PC-3 (cell line): ENCODE data around the gene CROT. TPM values are rescaled to one million over a fixed set of nuclear protein-coding genes. Genes with fewer than 3 reads are reported as not detected.

Experiments
- ATAC-seq: fragments of 200-7000 bp; cut with Tn5 transposase; 2 replicates; pipeline ENCODE4 v1.9.1; 2020; ENCODE audit warnings: mild to moderate bottlenecking, moderate library complexity
- BruUV-seq: library from RNA; stranded (reverse); fragments of 400-500 nt; replicated peaks from 2 replicates; lab custom pipeline; 2021; lab: Mats Ljungman, UMichigan
- CTCF ChIA-PET: fragments of 300-600 bp; sonication (Branson Sonifier 250); formaldehyde crosslinking; loops from one replicate; lab custom pipeline; 2022; ENCODE audit warnings: antibody characterized with exemption; lab: Charles Lee
- POLR2A ChIA-PET: fragments of 300-600 bp; sonication (Branson Sonifier 250); formaldehyde crosslinking; loops from one replicate; lab custom pipeline; 2022; ENCODE audit warnings: antibody characterized with exemption; ENCODE audit not compliant: unreplicated experiment; lab: Charles Lee
- DNase-seq: peaks from one replicate; pipeline ENCODE4 v3.0.0-alpha.2; 2015
- H2AFZ ChIP-seq: fragments of 300-600 bp; sonication (generic); 2 replicates; pipeline ENCODE4 v1.6.0; 2016; ENCODE audit warnings: antibody characterized with exemption, low read length
- H3F3A ChIP-seq: fragments of 300-600 bp; sonication (generic); one replicate; pipeline ENCODE4 v1.6.0; 2017; ENCODE audit warnings: antibody characterized with exemption, low read length, control low read depth, mild to moderate bottlenecking; ENCODE audit not compliant: unreplicated experiment
- H3K27ac ChIP-seq: fragments of 300-600 bp; sonication (generic); 2 replicates; pipeline ENCODE4 v1.5.1; 2016; ENCODE audit warnings: mild to moderate bottlenecking, low read length
- H3K27me3 ChIP-seq: fragments of 300-600 bp; sonication (generic); 2 replicates; pipeline ENCODE4 v1.6.1; 2016; ENCODE audit warnings: low read length, mixed read lengths
- H3K36me3 ChIP-seq: fragments of 300-600 bp; sonication (generic); 2 replicates; pipeline ENCODE4 v1.6.1; 2016; ENCODE audit warnings: low read depth, mixed run types, low read length, mixed read lengths
- H3K4me1 ChIP-seq: fragments of 300-600 bp; sonication (generic); 2 replicates; pipeline ENCODE4 v1.5.1; 2016; ENCODE audit warnings: low read length; ENCODE audit not compliant: insufficient read depth
- H3K4me2 ChIP-seq: fragments of 300-600 bp; sonication (generic); 2 replicates; pipeline ENCODE4 v1.6.0; 2016; ENCODE audit warnings: low read length
- H3K4me3 ChIP-seq: fragments of 300-600 bp; sonication (generic); 2 replicates; pipeline ENCODE4 v1.5.1; 2016; ENCODE audit warnings: mild to moderate bottlenecking, low read length, mixed read lengths
- H3K79me2 ChIP-seq: fragments of 300-600 bp; sonication (generic); 2 replicates; pipeline ENCODE4 v1.6.1; 2017; ENCODE audit warnings: low read length, mixed read lengths
- H3K9ac ChIP-seq: fragments of 300-600 bp; sonication (generic); 2 replicates; pipeline ENCODE4 v1.6.0; 2016; ENCODE audit warnings: mild to moderate bottlenecking, low read length
- H3K9me2 ChIP-seq: fragments of 300-600 bp; sonication (generic); replicated peaks from 2 replicates; pipeline ENCODE4 v1.6.1; 2016; ENCODE audit warnings: mixed run types, low read length, mixed read lengths
- H3K9me3 ChIP-seq: fragments of 300-600 bp; sonication (generic); 2 replicates; pipeline ENCODE4 v1.6.1; 2016; ENCODE audit warnings: low read length, mixed read lengths
- H4K20me1 ChIP-seq: fragments of 300-600 bp; sonication (generic); 2 replicates; pipeline ENCODE4 v1.6.1; 2016; ENCODE audit warnings: low read length, mixed read lengths
- CTCF ChIP-seq: fragments of 300-600 bp; sonication (generic); conservative IDR thresholded peaks from 2 replicates; pipeline ENCODE4 v1.5.1; 2017; ENCODE audit warnings: antibody characterized with exemption, low read depth, mild to moderate bottlenecking, low read length
- EZH2 ChIP-seq: fragments of 300-600 bp; sonication (generic); IDR thresholded peaks from one replicate; pipeline ENCODE4 v1.6.1; 2017; ENCODE audit warnings: antibody characterized with exemption, mild to moderate bottlenecking, low read length; ENCODE audit not compliant: unreplicated experiment
- EZH2phosphoT487 ChIP-seq: fragments of 300-600 bp; sonication (generic); IDR thresholded peaks from 2 replicates; pipeline ENCODE4 v1.6.1; 2018; ENCODE audit warnings: mild to moderate bottlenecking, antibody characterized with exemption, low read length, borderline replicate concordance
- intact Hi-C: fragments of 100-400 bp; cut with micrococcal nuclease; formaldehyde crosslinking; loops from 2 replicates; pipeline ENCODE4 v1.9.0; 2023
- total RNA-seq: library from RNA; depleted of rRNA; stranded (reverse); fragments of >200 nt; gene quantifications from 2 replicates; pipeline ENCODE4 v1.2.3, GENCODE V29; 2014

CROT gene
- total RNA-seq, 1 experiment from 2014 or later: 6.9 TPM

- POLR2A ChIA-PET: no interaction called here
- no peaks in the 10 kb centered on the region for H3F3A ChIP-seq
- H3K36me3 ChIP-seq: no peaks in the 10 kb centered on the region
- H3K9me3 ChIP-seq: no peaks in the 10 kb centered on the region
- TF ChIP-seq EZH2 (no peak), EZH2phosphoT487 (no peak), CTCF (no peak)
- no peak for ATAC-seq
- no peak overlapping the region for H3K9ac ChIP-seq
- H3K79me2 ChIP-seq: 0 out of 2 replicates have a peak, but pooled peaks cover 7% of the 10 kb centered on the region
- H3K4me1 ChIP-seq: peaks cover 16% of the 10 kb centered on the region; the same call in 1 of the 2 replicates
- H3K27me3 ChIP-seq: no peaks in the 10 kb centered on the region
- no peaks in the 10 kb centered on the region for H3K9me2 ChIP-seq
- intact Hi-C loops: no loop called here
- H3K4me3 ChIP-seq: no peak overlapping the region
- no peak overlapping the region for H3K27ac ChIP-seq
- no peak overlapping the region for H3K4me2 ChIP-seq
- CTCF ChIA-PET: no interaction called here
- H2AFZ ChIP-seq: no peak overlapping the region
- no TSS peak for BruUV-seq
- H4K20me1 ChIP-seq: no peaks in the 10 kb centered on the region
- no peak for DNase-seq
These were observed 6.0 kb upstream of the CROT start for GRCh38 chr7:87339373-87339897.

GRCh38 chr7:87341441-87341840, 4.0 kb upstream of the CROT start:
- CTCF ChIA-PET: no interaction called here
- peaks cover 22% of the 10 kb centered on the region; the same call in 1 of the 2 replicates for H3K4me1 ChIP-seq
- POLR2A ChIA-PET: no interaction called here
- H3K4me2 ChIP-seq: no peak overlapping the region
- 0 out of 2 replicates have a peak, but pooled peaks cover 7% of the 10 kb centered on the region for H3K79me2 ChIP-seq
- ATAC-seq: no peak
- intact Hi-C loops: no loop called here
- DNase-seq: no peak
- H3K4me3 ChIP-seq: no peak overlapping the region
- no peaks in the 10 kb centered on the region for H3F3A ChIP-seq
- H3K9me3 ChIP-seq: no peaks in the 10 kb centered on the region
- H3K27ac ChIP-seq: no peak overlapping the region
- TF ChIP-seq CTCF (no peak), EZH2 (no peak), EZH2phosphoT487 (no peak)
- H3K36me3 ChIP-seq: no peaks in the 10 kb centered on the region
- H4K20me1 ChIP-seq: no peaks in the 10 kb centered on the region
- H3K9me2 ChIP-seq: no peaks in the 10 kb centered on the region
- no TSS peak for BruUV-seq
- no peak overlapping the region for H3K9ac ChIP-seq
- no peak overlapping the region for H2AFZ ChIP-seq
- no peaks in the 10 kb centered on the region for H3K27me3 ChIP-seq

- no peak overlapping the region for H3K27ac ChIP-seq
- no TSS peak for BruUV-seq
- CTCF ChIA-PET: interaction anchor here (0.6 kb wide), 1 partner anchor 72 kb away, joined by 3 read pairs; no protein-coding TSS in a partner anchor
These were observed 3.2 kb upstream of the CROT start for GRCh38 chr7:87342231-87342630.

More at GRCh38 chr7:87342231-87342630, 3.2 kb upstream of the CROT start:
- Histone ChIP-seq H4K20me1 (no peaks in the 10 kb centered on the region), H3K9me3 (no peaks in the 10 kb centered on the region), H3K79me2 (0 out of 2 replicates have a peak, but pooled peaks cover 7% of the 10 kb centered on the region), H3K4me1 (peaks cover 27% of the 10 kb centered on the region; the same call in 1 of the 2 replicates), H3K4me3 (no peak overlapping the region), H3F3A (no peaks in the 10 kb centered on the region), H3K9ac (no peak overlapping the region), H2AFZ (no peak overlapping the region), H3K9me2 (no peaks in the 10 kb centered on the region), H3K4me2 (no peak overlapping the region), H3K36me3 (no peaks in the 10 kb centered on the region), H3K27me3 (no peaks in the 10 kb centered on the region)
- DNase-seq: no peak
- TF ChIP-seq EZH2: no peak
- no peak for TF ChIP-seq CTCF
- TF ChIP-seq EZH2phosphoT487: no peak
- ATAC-seq: no peak
- POLR2A ChIA-PET: no interaction called here
- intact Hi-C loops: no loop called here
